HG03175 (cell line): ENCODE measurements around the gene SUMF2.
"Not testable (repeated sequence)": the region's sequence is repeated elsewhere in the genome, so short reads cannot be mapped to it uniquely, and the experiment has no call there.

Experiments used
- ATAC-seq: cut with Tn5 transposase; IDR thresholded peaks from one replicate; pipeline ENCODE4 v1.9.1; 2021; ENCODE audit warnings: mild to moderate bottlenecking, moderate library complexity; ENCODE audit not compliant: unreplicated experiment

Gene SUMF2

DNA sequence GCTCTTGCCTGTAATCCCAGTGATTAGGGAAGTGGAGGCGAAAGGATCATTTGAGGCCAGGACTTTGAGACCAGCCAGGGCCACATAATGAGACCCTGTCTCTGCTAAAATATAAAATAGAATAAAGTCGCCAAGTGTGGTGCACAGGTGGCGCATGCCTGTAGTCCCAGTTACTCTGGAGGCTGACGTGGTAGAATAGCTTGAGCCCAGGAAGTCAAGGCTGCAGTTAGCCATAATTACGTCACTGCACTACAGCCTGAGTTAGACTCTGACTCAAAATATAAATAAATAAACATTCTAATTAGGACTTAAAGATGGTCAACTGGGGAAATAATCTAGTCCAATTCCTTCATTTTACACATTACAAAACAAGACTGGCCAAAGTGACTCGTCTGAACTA is 41.4 kb downstream of the SUMF2 start:
- peak; percentile 14 for ATAC-seq

DNA sequence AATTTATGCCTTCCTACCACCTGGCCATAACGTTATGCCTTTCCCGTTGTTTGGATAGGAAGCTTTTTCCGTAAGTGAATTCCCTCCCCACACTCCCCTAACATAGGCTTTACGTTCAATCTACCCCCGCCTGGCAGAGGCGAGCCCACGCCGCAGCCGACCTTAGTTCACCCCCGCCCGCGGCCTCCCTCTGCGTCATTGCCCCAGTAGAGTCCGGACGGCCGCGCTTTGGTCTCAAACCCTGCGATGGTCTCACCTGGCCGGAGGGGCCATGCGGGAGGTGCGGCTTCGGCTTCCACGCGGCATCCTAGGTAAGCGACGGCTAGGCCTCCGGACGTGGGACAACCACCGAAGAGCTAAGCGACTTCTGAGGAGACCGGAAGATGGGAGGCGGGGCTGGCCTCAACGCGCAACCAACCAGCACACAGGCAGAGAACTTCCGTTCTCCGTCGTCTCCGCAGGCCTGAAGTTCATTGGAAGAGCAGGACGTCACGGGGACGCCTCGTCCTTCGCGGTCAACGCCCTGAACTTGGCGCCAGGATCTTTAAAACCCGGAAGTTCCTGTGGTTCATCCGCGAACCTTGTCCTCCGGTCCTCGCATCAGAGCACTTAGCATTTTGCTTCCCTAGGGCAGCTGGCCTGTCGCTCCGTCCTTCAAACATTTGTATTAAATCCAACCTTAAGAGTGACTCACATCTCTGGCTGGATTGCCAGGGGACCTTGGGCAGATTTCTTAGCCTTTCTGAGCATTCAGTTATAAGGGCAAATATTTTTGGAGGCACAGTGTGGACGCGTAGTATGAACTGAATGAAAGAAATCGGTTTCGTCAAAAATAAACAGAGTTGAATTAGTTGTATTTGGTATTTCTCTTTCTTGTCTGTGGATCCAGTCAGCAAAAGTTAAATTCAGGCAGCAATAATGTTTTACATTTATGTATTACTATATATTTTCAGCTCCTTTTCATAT is 42.3 kb downstream of the SUMF2 start, which contains the start of gene CHCHD2:
TSS of gene CHCHD2 (minus strand) at position 369 of the 966 bp plus-strand sequence. CDS start at position 306, 63 bp downstream.
- peak; percentile 99 for ATAC-seq

DNA sequence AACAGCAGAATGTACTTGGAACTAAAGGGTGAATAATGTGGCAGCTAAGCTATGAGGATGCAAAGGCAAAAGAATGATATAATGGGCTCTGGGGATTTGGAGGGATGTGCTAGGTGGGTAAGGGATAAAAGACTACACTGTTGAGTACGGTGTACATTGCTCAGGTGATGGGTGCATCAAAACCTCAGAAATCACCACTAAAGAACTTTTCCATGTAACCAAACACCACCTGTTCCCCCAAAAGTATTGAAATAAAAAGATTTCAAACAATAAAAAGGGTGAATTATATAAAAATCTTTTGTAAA is 43.8 kb downstream of the SUMF2 start:
- no peak for ATAC-seq

DNA sequence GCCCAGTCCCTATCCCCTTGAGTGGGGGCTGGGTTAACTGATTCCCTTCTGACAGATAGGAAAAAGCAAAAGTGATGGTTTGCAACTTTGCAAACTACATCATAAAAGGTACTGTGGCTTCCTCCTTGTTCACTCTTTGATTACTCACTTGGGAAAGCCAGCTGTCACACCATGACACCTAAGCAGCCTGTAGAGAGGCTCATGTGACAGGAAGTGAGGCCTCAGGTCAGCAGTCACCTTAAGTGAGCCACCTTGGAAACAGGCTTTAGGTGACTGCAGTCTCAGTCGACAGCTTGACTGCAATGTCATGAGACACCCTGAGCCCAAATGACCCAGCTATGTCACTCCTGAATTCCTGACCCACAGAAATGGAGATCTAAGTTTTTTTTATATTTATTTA is 46.5 kb downstream of the SUMF2 start:
- no peak for ATAC-seq

DNA sequence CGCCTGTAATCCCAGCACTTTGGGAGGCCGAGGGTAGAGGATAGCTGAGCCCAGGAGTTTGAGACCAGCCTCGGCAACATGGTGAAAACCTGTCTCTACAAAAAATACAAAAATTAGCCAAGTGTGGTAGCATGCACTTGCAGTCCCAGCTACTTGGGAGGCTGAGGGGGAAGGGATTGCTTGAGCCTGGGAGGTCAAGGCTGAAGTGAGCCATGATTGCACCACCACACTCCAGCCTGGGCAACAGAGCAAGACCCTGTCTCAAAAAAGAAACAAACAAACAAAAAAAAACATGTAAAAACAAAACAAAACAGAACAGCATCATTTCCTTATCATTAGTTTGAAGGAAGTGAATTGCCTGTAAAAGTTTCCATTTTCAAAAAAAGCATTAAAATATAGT is 48.2 kb downstream of the SUMF2 start:
- not testable (repeated sequence) for ATAC-seq

DNA sequence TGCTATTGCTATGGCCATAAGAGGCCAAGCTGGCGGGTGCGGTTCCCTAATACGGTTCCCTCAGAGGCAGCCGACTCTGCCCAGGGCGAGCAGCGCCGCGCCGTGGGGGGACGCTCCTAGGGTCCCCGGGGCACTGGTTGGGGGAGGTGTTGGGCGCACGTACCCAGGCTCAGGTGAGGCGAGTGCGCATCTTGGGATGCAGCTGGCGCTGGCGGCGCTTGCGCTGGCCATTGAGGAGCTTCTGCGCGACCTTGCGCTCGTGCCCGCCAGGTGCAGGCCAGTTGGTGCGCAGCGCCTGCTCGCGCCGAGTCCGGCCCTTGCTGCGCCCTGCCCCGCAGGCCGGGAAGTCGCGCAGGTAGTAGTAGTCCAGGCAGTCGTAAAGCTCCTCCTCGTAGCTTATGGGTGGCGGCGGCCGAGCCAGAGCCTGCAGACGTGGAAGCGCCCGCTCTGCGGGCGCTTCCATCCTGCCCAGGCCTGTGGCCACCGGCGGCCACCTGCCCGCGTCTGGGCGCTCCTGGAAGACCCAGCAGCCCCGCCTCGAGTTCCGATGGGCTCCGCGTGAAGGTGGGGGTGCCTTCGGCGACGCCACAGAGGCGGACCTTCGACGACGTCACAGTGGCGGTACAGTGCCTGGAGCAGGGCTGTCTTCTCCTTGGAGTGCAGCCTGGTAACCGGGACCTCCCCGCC is 51.9 kb downstream of the SUMF2 start, which contains the start of gene NUPR2:
TSS of gene NUPR2 (minus strand) at position 566 of the 687 bp plus-strand sequence. CDS start at position 463, 103 bp downstream.
- no peak for ATAC-seq

DNA sequence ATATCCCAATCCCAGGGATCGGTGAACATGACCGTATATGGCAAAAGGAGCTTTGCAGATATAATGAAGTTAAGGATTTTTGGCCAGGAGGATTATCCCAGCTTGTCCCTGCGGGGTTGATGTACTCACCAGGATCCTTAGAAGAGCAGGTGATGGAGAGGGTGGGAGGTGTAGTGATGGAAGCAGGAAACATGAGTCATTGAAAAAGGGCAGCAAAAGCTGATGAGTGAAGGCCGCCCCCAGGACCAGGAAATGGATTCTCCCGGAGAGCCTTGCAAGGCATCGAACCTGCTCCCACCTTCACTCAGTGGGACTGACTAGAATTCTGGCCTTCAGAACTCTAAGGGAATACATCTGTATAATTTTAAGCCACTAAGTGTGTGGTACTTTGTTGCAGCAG is 57.4 kb downstream of the SUMF2 start:
- no peak for ATAC-seq

DNA sequence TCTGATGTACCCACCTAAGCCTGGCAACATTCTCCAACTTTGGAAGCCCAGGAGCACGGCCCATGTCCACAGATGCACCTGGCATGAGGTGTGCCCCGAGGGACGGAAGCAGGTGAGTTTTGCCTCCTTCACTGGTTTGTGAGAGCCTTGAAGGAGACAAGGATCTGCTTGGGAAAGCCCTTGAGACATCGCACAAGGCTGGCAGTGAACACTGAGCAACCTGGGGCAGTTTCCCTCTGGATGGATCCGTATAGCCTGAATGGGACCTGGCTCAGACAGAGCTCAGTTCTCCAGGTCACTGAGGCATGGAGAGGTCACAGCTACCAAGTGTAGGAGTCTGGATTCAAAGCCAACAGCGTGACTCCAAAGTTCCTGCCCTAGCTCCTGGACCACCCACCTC is 60.9 kb downstream of the SUMF2 start:
- ATAC-seq = no peak

DNA sequence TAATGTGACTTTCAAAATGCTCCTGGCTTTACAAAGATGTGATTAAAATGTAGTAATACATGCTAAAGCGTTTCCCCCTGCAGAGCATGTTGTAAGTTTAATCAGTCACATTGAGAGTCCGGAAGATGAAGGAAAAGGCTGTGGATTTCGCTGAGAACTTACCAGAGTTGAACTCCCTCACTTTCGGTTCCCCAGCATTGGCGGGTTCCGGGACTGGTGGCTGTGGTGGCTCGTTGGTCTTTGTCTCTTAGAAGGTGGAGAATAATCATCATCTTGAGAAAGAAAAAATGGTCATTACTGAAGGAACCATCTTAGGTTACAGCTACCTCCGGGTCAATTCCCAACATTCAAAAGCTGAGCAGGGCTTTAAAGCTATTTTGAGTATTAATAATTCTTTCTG is 61.7 kb downstream of the SUMF2 start:
- ATAC-seq = no peak

DNA sequence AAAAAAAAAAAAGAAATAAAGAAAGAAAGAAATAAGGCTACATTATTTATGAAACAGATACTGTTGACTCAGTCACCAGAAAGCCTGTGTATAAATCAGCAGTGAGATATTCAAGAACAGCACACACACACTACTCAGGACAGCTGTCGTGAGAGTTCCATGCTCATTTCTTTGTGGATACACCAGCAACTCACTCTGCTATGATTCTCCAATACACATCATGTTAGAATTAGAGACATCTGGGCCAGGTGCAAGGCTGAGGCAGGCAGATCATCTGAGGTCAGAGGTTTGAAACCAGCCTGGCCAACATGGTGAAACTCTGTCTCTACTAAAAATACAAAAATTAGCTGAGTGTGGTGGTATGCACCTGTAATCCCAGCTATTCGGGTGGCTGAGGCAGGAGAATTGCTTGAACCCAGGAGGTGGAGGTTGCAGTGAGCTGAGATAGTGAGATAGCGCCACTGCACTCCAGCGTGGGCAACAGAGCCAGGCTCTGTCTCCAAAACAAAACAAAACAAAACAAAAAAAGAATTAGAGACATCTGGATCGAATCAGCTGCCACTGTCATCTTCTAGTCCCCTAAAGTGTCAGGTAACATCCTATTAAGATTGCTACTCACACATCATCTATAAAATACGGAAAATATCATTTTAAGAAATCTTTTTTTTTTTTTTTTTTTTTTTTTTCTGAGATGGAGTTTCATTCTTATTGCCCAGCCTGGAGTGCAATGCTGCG is 63.3 kb downstream of the SUMF2 start:
- no peak for ATAC-seq
